ENCODE results near the gene PM20D1. TPM values are rescaled to one million over a fixed set of nuclear protein-coding genes. Genes with fewer than 3 reads are reported as not detected.

Gene PM20D1
- total and polyA plus RNA-seq, 8 donors = 0.13 to 0.79 (median 0.43) TPM

DNA sequence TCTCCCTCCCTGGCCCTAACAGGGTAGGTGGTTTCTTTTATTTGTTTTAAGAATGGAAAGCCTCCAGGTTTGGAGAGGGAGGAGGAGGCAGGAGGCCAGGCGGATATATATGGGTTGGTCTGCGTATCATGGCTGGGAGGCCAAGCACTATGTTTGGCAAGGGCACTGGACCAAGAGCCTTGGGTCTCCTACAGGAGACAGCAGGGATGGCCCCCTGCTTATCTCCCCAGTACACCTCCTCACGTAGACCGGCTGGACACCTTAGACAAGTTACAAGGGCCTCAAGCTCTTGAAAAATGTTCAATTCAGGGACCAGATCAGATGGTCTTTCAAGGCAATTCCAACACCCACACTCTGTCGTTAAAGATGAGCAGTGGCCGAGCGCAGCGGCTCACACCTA is 47.9 kb downstream of the PM20D1 start:
- TF ChIP-seq, protein P1, sequence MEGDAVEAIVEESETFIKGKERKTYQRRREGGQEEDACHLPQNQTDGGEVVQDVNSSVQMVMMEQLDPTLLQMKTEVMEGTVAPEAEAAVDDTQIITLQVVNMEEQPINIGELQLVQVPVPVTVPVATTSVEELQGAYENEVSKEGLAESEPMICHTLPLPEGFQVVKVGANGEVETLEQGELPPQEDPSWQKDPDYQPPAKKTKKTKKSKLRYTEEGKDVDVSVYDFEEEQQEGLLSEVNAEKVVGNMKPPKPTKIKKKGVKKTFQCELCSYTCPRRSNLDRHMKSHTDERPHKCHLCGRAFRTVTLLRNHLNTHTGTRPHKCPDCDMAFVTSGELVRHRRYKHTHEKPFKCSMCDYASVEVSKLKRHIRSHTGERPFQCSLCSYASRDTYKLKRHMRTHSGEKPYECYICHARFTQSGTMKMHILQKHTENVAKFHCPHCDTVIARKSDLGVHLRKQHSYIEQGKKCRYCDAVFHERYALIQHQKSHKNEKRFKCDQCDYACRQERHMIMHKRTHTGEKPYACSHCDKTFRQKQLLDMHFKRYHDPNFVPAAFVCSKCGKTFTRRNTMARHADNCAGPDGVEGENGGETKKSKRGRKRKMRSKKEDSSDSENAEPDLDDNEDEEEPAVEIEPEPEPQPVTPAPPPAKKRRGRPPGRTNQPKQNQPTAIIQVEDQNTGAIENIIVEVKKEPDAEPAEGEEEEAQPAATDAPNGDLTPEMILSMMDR (IDR thresholded peaks at IDR 0.05) = no peak
- intact Hi-C loops (cut with DNase I) = no loop called here
- H3K4me3 ChIP-seq = no peak overlapping the region
- H3K36me3 ChIP-seq = peaks cover 0 to 30% of the 10 kb centered on the region in 2 donors
- H3K9me3 ChIP-seq = no peaks in the 10 kb centered on the region
- DNase-seq = no peak
- no peaks in the 10 kb centered on the region for H3K27me3 ChIP-seq
- H3K27ac ChIP-seq = no peak overlapping the region
- ATAC-seq = no peak
- peaks cover 0 to 14% of the 10 kb centered on the region in 2 donors for H3K4me1 ChIP-seq

DNA sequence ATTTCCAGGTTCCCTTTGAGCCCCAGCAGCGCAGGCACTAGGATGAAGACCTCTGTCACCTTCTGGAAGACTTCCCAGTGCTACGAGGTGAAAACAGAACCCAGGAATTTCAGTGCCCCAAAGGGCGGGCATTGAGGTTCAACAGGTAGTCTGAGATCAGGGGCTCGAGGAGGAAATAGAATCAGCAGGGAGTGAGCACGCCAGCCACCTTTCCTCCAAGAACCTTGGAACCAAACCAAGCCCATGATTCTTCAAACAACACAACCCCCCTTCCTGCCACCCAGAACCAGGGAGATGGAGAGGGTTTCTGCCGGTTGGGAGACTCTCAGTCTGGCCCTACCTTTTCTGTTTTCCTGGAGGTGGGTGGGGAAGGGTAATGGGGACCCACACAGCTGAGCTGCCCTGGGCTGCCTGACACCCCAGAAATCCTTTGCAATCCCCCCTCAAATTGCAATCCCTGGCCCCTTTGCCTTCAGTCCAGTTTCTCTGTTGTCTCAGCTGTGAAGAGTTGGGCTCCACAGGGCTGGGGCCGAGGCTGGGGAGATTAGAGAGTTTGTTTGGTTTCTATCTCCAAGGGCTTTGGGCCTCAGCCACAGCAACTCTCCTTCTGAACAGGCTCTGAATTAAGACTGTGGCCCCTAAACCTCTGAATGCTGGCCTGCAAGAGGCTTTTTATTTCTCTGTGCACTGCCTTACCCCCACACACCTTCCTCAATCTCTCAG is 48.8 kb downstream of the PM20D1 start:
- TF ChIP-seq, protein P1 (IDR thresholded peaks at IDR 0.05) = no peak
- intact Hi-C loops (cut with DNase I) = no loop called here
- Histone ChIP-seq H3K9me3 (no peaks in the 10 kb centered on the region), H3K4me3 (no peak overlapping the region), H3K4me1 (peaks cover 0 to 7% of the 10 kb centered on the region in 2 donors), H3K27ac (peak overlapping the region; percentile 29 to 33), H3K27me3 (no peaks in the 10 kb centered on the region), H3K36me3 (peaks cover 0 to 40% of the 10 kb centered on the region in 2 donors)
- ATAC-seq = peak; percentile 67
- peak in 1 of 4 donors; percentile 69 for DNase-seq

DNA sequence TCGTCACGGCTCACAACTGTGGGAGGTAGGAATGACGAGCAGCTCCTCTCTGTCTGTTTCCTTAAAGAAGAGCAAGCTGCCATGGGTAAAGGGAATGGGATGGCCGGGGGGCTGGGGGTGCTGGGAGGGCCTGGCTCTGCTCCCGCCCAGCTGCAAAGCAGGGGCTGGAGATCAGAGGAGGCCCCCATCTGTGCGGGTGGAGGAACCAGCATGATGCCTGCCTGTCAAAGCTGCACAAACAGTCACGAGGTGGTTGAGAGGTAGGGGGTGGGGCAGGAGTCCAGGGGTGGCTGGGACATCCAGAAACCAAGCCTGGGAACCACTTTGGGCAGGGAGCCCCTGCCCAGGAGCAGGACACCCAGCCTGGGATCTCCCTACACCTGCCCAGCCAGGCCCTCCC is 49.5 kb downstream of the PM20D1 start:
- ATAC-seq (peak; percentile 22), DNase-seq (peak in 1 of 4 donors; percentile 33)
- peak overlapping the region in 1 of 2 donors; percentile 33 for H3K27ac ChIP-seq

DNA sequence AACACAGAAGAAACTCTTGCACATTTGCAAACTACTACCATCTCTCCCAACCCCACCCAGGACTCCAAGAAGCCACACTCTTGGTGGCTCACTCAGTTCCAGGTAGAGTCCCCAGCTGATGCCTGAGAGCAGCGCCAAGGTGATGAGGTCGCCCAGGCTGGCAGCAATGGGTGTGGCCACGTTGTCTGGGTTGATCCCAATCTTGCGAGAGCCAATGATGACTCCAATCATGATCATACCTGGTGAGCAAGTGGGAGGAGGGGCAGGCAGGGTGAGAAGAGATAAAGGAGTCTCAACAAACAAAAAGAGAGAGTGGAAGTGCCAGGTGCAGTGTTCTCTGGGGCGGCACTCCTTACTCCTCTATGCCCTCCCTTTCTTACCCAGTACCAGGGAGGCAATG is 51.4 kb downstream of the PM20D1 start:
- ATAC-seq (no peak), DNase-seq (no peak)
- Histone ChIP-seq H3K4me1 (no peaks in the 10 kb centered on the region), H3K27me3 (no peaks in the 10 kb centered on the region), H3K36me3 (peaks cover 0 to 65% of the 10 kb centered on the region in 2 donors), H3K4me3 (no peak overlapping the region), H3K9me3 (no peaks in the 10 kb centered on the region), H3K27ac (no peak overlapping the region)
- TF ChIP-seq, protein P1 (IDR thresholded peaks at IDR 0.05) = no peak
- intact Hi-C loops (cut with DNase I) = loop anchor here in 1 of 2 donors (10.0 kb wide), 1 partner anchor 116 kb away; no protein-coding TSS in a partner anchor

More for the DNA sequence above, 49.5 kb downstream of the PM20D1 start:
- no peak overlapping the region for H3K4me3 ChIP-seq
- H3K36me3 ChIP-seq = peaks cover 0 to 47% of the 10 kb centered on the region in 2 donors
- peaks cover 0 to under 1% of the 10 kb centered on the region in 2 donors for H3K4me1 ChIP-seq
- no peaks in the 10 kb centered on the region for H3K27me3 ChIP-seq
- TF ChIP-seq, protein P1 (IDR thresholded peaks at IDR 0.05) = no peak
- H3K9me3 ChIP-seq = no peaks in the 10 kb centered on the region
- intact Hi-C loops (cut with DNase I) = no loop called here

DNA sequence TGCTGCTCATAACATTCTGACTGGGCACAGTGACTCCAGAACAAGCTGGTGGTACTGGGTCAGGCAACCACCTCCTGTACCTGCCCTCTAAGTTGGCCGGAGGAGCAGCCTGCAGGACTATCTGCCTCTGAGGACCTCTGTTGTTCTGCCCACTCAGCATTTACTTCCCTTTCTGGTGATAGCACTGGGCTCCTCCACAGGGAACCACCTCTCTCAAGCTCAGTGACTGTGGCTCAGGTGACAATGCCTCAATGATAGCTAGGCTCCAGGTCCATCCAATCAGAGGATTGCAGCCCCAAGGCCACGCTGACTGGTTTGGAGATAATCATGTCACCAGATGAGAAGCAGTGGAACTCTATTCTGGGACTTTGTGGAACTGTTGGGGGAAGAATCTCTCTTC is 52.8 kb downstream of the PM20D1 start:
- intact Hi-C loops (cut with DNase I) = loop anchor here in 1 of 2 donors (10.0 kb wide), 1 partner anchor 118 kb away; no protein-coding TSS in a partner anchor
- ATAC-seq (no peak), DNase-seq (no peak)
- H3K4me3 ChIP-seq = no peak overlapping the region
- H3K27me3 ChIP-seq = no peaks in the 10 kb centered on the region
- no peaks in the 10 kb centered on the region for H3K4me1 ChIP-seq
- H3K27ac ChIP-seq = no peak overlapping the region
- TF ChIP-seq, protein P1 (IDR thresholded peaks at IDR 0.05) = no peak
- H3K9me3 ChIP-seq = no peaks in the 10 kb centered on the region
- H3K36me3 ChIP-seq = peaks cover 0 to 78% of the 10 kb centered on the region in 2 donors

Data from left lung (tissue), 10 donors.